ENCODE measurements around the gene RNF4.
"Not testable (repeated sequence)": the region's sequence is repeated elsewhere in the genome, so short reads cannot be mapped to it uniquely, and the experiment has no call there.

DNA sequence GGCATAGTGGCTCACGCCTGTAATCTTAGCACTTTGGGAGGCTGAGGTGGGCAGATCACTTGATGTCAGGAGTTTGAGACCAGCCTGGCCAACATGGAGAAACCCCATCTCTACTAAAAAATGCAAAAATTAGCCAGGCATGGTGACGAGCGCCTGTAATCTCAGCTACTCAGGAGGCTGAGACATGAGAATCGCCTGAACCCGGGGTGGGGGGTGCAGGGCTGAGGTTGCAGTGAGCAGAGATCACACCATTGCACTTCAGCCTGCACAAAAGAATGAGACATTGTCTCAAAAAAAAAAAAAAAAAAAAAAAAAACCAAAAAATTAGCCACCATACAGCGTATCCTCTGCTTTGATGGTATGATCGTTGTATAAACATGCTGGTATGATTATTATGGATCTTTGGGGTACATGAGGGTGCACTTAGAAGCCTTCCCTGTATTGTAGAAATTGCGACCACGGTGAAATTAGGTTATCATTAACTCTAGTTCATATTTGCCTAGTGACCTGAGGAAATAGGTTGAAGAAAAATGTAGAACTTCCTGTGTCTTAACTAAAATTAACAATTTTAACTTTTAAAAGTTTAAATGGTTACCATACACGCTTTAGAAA, 74.8 kb downstream of the RNF4 start:
- TF ChIP-seq POLR2A (IDR thresholded peaks at IDR 0.05), result not testable (repeated sequence)
- TF ChIP-seq, protein P1, sequence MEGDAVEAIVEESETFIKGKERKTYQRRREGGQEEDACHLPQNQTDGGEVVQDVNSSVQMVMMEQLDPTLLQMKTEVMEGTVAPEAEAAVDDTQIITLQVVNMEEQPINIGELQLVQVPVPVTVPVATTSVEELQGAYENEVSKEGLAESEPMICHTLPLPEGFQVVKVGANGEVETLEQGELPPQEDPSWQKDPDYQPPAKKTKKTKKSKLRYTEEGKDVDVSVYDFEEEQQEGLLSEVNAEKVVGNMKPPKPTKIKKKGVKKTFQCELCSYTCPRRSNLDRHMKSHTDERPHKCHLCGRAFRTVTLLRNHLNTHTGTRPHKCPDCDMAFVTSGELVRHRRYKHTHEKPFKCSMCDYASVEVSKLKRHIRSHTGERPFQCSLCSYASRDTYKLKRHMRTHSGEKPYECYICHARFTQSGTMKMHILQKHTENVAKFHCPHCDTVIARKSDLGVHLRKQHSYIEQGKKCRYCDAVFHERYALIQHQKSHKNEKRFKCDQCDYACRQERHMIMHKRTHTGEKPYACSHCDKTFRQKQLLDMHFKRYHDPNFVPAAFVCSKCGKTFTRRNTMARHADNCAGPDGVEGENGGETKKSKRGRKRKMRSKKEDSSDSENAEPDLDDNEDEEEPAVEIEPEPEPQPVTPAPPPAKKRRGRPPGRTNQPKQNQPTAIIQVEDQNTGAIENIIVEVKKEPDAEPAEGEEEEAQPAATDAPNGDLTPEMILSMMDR (IDR thresholded peaks at IDR 0.05), result not testable (repeated sequence)

Data from esophagus squamous epithelium (tissue), 4 donors.